HFF-Myc (cell line): Measurements from ENCODE around the gene SLC25A51.
A peak's percentile ranks its signal among the peaks of the same experiment; 100 is the strongest.
"Not testable (repeated sequence)": the region's sequence is repeated elsewhere in the genome, so short reads cannot be mapped to it uniquely, and the experiment has no call there.

Experiments used
- DNase-seq: peaks from one replicate; pipeline ENCODE4 v3.0.0-alpha.2; 2011; ENCODE audit warnings: low read depth; ENCODE audit errors: extremely low read depth
- H3K4me3 ChIP-seq: replicated peaks from 2 replicates; pipeline ENCODE4 v1.5.1; 2011; ENCODE audit warnings: low read depth, mild to moderate bottlenecking, control low read depth, low read length
- CTCF ChIP-seq: IDR thresholded peaks from 2 replicates; pipeline ENCODE4 v1.5.1; 2012; ENCODE audit warnings: mild to moderate bottlenecking, low read depth, low read length, control low read depth; ENCODE audit errors: missing control alignments

SLC25A51 gene

GRCh38 chr9:37915911-37916470, 12.1 kb upstream of the SLC25A51 start:
- TF ChIP-seq CTCF, result no peak
- no peak for DNase-seq
- H3K4me3 ChIP-seq, result no peak overlapping the region

- no peak overlapping the region for H3K4me3 ChIP-seq
- no peak for TF ChIP-seq CTCF
- DNase-seq, result no peak
Observed at GRCh38 chr9:37914701-37915358, 10.9 kb upstream of the SLC25A51 start.

- DNase-seq, result no peak
- TF ChIP-seq CTCF, result no peak
- no peak overlapping the region for H3K4me3 ChIP-seq
Observed at GRCh38 chr9:37914154-37914551, 10.2 kb upstream of the SLC25A51 start.

- peak; percentile 63 for DNase-seq
- peak; percentile 94 for TF ChIP-seq CTCF
- no peak overlapping the region for H3K4me3 ChIP-seq
Observed at GRCh38 chr9:37913480-37914153, 9.7 kb upstream of the SLC25A51 start.

- DNase-seq, result no peak
- no peak for TF ChIP-seq CTCF
- H3K4me3 ChIP-seq, result no peak overlapping the region
Observed at GRCh38 chr9:37911271-37911681, 7.3 kb upstream of the SLC25A51 start.

- TF ChIP-seq CTCF, result no peak
- no peak for DNase-seq
- no peak overlapping the region for H3K4me3 ChIP-seq
Observed at GRCh38 chr9:37910271-37910670, 6.3 kb upstream of the SLC25A51 start.

- DNase-seq, H3K4me3 ChIP-seq: not testable (repeated sequence)
Observed at GRCh38 chr9:37909836-37910235, 5.9 kb upstream of the SLC25A51 start.
